ENCODE data around the gene TMIGD2.

Gene TMIGD2

GRCh38 chr19:4326215-4326836, 24.1 kb upstream of the TMIGD2 start:
- no peak for DNase-seq

DNA sequence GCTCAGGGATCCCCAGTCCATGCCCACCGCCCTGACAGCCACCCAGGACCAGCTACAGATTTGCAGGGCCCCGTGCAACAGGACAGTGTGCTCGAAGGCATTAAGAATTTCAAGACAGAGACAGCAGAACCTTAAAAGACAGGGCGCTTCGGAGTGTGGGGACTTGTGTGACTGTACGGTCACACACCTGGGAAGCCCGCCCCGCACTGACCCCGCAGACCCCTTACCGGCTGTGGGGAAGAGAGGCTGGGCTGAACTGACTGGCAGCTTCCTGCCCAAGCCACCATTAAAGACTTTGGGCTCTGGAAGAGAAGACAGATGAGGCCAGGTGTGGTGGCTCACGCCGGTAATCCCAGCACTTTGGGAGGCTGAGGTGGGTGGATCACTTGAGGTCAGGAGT, 22.0 kb upstream of the TMIGD2 start:
- no peak for DNase-seq

DNA sequence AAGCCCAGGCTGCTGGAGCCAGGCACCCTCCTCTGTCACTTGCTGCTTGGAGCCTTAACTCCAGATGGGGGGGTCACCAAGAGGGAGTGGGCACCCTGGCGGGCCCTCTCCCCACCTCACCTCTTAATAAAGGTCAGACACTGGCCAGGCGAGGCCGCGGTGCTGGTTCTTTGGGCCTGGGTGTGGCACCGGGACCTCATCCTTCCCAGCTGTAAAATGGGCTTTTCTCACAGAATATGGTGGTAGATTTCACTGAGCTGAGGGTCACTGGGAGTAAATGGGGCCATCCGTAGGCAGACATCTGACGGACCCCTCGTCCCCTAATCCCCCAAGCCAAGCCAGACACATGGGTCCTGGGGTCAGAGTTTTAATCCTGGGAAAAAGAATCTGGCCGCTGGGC, 21.5 kb upstream of the TMIGD2 start:
- DNase-seq: no peak

GRCh38 chr19:4322942-4323665, 20.9 kb upstream of the TMIGD2 start:
- DNase-seq: no peak

DNA sequence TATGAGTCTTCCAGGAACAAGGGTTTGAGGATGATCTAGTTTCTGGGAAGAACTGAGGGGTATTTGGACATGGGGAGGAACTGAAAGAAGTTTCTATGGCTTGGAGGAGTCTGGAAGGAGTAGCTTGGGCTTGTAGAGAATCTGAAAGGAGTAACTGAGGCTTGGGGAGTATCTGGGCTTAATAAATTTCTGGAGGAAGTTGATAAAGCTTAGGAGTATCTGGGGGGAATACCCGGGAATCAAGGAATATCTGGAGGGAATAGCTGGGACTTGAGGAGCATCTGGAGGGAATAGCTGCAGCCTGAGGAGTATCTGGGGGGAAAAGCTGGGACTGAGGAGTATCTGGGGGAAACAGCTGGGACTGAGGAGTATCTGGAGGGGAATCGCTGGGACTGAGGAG, 18.2 kb upstream of the TMIGD2 start:
- no peak for DNase-seq

GRCh38 chr19:4319067-4319718, 17.0 kb upstream of the TMIGD2 start:
- DNase-seq: no peak

DNA sequence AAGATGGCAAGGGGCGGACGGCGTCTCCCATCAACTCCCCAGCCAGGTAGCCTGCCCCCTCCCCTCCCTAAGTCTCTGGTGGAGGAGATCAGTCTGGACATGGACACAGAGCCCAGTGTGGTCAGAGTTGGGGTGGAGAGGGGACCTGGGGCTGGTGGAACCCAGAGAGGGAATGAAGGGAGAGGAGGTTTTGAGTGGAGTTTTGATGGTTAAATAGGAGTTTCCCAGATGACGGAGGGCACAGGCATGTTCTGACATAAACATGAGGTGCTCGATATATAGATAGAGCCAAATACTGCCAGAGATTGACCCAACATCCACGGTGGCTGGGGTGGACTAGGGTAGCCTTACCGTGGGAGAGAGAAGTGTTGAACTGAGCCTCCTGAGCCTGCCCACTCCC, 16.3 kb upstream of the TMIGD2 start:
- DNase-seq: no peak

DNA sequence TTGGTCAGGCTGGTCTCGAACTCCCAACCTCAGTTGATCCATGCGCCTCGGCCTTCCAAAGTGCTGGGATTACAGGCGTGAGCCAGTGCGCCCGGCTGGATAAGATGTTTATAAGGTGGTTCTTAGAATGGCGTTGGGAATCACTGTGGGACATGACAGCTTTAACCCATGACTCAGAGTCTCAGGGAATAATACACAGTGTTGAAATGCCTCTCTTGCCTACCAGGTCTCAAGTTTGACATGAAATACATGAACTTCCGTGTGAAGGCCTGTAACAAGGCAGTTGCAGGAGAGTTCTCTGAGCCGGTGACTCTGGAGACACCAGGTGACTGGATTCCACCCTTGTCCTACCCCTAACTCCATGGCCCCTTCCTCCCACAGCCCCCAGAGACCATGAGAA, 14.8 kb upstream of the TMIGD2 start:
- no peak for DNase-seq

GRCh38 chr19:4313847-4314490, 11.8 kb upstream of the TMIGD2 start:
- no peak for DNase-seq

DNA sequence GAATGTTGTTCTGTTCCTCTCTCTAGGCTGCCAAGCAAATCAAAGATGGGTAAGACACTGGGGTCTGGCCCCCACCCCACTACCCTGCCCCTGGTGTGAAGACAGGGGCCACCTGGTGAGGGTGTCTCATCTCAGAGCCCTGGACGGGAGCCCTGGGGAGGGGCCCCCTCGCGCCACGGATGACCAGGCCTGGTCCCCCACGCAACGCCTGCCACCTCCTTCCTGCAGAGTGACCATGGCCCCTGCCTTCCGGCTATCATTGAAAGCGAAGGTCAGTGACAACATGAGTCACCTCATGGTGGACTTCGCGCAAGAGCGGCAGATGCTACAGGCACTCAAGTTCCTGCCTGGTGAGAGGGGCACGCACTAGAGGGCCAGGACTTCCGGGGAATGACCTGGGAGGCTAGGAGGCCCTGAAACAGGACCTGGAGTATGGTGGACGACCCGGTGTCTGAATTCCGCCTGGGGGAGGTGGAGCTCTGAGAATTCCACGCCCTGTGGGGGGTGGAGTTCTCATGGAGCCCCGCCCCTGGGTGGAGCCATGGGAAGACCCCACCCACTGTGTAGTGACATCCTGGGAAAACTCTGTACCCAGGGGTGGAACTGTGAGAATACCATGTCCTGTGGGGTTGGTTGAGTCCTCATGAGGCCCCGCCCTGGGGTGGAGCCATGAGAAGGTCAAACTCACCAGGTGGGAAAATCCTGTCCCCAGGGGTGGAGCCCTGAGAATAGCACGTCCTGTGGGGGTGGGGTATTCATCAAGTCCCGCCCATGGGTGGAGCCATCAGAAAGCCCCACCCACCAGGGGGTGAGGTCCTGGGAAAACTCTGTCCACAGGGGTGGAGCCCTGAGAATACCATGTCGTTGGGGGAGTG, 8.3 kb upstream of the TMIGD2 start:
- DNase-seq: peak; percentile 58 to 62

DNA sequence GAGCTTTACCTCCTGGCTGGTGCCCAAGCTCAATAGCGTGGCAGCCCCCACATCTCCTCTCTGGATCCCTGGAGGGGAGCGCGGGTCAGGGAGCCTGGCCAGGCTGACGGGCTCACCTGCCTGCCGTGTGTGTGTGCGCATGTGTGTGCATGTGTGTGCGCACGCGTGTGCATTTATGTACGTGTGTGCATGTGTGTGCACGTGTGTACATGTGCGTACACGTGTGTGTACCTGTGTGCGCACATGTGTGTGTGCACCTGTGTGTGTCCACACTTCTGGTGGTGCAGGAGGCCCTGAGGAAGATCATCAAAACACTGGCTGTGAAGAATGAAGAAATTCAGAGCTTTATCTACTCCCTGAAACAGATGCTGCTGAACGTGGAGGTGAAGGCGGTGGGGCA, 3.5 kb upstream of the TMIGD2 start:
- no peak for DNase-seq

- no peak for DNase-seq
Measured at GRCh38 chr19:4305257-4305612, 3.0 kb upstream of the TMIGD2 start.

- DNase-seq: peak; percentile 89 to 91
Measured at GRCh38 chr19:4304538-4305256, 2.5 kb upstream of the TMIGD2 start, which contains the start of gene FSD1. FSD1 (plus strand) TSS chr19:4304598; CDS start chr19:4304747, 149 bp downstream.

- no peak for DNase-seq
Measured at GRCh38 chr19:4303819-4304537, 1.8 kb upstream of the TMIGD2 start.

DNA sequence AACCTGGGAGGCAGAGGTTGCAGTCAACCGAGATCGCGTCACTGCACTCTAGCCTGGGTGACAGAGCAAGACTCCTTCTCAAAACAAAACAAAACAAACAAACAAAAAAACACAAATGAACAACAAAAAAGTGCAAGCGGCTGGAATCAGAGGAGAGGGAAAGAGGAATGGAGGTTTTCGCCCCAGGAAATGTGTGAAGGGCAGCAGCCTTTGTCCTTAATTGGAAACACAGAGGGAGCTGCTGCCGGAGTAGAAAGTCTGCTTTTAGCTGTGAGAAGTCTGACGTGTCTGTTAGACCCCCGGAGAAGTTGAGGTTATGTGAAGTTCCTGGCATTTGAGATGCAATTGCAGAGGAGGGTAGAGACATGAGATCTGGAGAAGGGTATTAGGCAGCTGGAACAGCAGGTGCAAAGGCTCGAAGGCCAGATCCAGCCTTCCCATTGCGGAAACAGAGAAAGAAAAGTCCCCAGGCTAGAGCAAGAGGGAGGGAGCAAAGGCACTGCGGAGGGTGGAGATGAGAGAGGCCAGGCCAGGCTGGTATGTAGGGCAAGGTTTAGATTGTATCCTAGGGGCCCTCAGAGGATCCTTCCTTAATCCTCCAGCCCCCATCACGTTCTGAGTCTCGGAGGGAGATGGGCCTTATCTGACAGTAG, 473 bp downstream of the TMIGD2 start:
- DNase-seq: no peak

- DNase-seq: no peak
Measured at GRCh38 chr19:4300589-4300988, 1.6 kb downstream of the TMIGD2 start.

GRCh38 chr19:4298810-4299550, 3.2 kb downstream of the TMIGD2 start:
- no peak for DNase-seq

- peak; percentile 53 to 61 for DNase-seq
Measured at GRCh38 chr19:4297901-4298809, 4.0 kb downstream of the TMIGD2 start.
